ENCODE measurements around the gene IRF2.

- TF ChIP-seq CTCF (IDR thresholded peaks at IDR 0.05) (no peak), ZFX (IDR thresholded peaks at IDR 0.05; ENCODE audit: borderline replicate concordance) (no peak)
Measured at GRCh38 chr4:184397516-184398163, 76.7 kb downstream of the IRF2 start.

Measured in 22Rv1 (cell line).